Measurements from ENCODE around the gene DDX47. TPM values are rescaled to one million over a fixed set of nuclear protein-coding genes. Genes with fewer than 3 reads are reported as not detected.

DDX47 gene
- total and polyA plus RNA-seq, 2 of the 13 experiments (the other 11 are each of a cell fraction or from before 2014, with no cell fraction given), result 48.5 to 78.7 TPM

DNA sequence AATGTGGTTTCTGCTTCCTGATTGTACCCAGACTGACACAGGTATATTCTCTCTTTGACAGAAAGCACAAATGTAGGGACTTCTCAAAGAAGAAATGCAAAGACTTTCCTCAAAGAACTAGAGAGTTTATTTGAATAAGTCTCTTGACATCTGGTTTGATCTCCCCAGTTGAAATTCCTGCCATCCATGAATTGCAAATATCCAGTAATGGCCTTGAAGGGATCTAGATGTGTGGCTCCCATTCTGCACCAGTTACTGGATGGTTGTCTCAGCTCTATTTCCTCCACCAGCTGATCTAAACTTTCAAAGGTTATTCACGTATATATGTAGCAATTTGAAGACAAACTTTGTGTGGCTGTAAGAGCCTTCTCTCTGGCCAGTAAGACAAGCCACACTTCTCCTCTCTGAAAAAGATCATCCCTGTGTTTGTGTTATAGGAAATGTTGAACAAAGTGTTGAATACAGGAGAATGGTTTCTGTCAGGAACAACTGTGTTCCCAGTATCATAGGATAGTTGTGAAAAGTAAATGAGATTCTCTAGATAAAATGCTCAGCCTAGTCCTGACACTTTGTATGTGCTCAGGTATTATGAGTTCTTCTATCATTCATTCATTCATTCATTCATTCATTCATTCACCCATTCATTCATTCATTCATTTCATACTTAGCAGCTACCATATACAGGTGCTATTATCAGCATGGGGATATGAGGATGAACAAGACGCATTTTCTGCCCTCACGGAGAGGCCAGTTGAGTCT lies 55.5 kb downstream of the DDX47 start:
- H3K4me3 ChIP-seq (replicated peaks in 1 of 3; ENCODE audit: insufficient read depth in 1 of 3, low read depth in 2 of 3, low read length in 3 of 3), result no peak overlapping the region
- 81% methylated on average over 3 of the region's 3 CpGs for WGBS (ENCODE audit: low lambda C conversion rate)
- no peaks in the 10 kb centered on the region for H3K36me3 ChIP-seq (replicated peaks in 1 of 2; ENCODE audit: control insufficient read depth in 1 of 2, insufficient read depth in 2 of 2, low read length in 2 of 2)
- no peak for DNase-seq (ENCODE audit: low spot score)
- intact Hi-C loops (cut with micrococcal nuclease; ENCODE audit: unreplicated experiment) (no loop called here), in situ Hi-C loops (cut with HindIII; ENCODE audit: extremely low pct_ligation_motif_present, low pct_unique_long_range_greater_than_20kb) (no loop called here)
- no peaks in the 10 kb centered on the region for H4K20me1 ChIP-seq (ENCODE audit: insufficient read depth, low read length)
- TF ChIP-seq CENPX (CRISPR knock-in tag; IDR thresholded peaks at IDR 0.05), result no peak
- 0 out of 2 replicates have a peak, but pooled peaks have one; percentile 75 for TF ChIP-seq ZNF24 (IDR thresholded peaks at IDR 0.05)
- peaks cover 17% of the 10 kb centered on the region for H3K4me1 ChIP-seq (ENCODE audit: insufficient read depth, low read length)
- H3K9ac ChIP-seq (ENCODE audit: insufficient read depth, low read depth, low read length), result no peak overlapping the region
- no peaks in the 10 kb centered on the region for H3K9me3 ChIP-seq (ENCODE audit: low read length)
- H3K79me2 ChIP-seq (ENCODE audit: insufficient read depth, low read length), result no peaks in the 10 kb centered on the region
- H3K27me3 ChIP-seq (ENCODE audit: control insufficient read depth in 1 of 2, insufficient read depth in 2 of 2, low read length in 2 of 2), result no peaks in the 10 kb centered on the region; a peak in 1 of 5 replicates
- H3K4me2 ChIP-seq (ENCODE audit: low read depth, low read length), result no peak overlapping the region
- ChIA-PET POLR2A (no interaction called here), CTCF (ENCODE audit: low intra/inter-chr PET ratio, low total read pairs) (no interaction called here)
- no peak overlapping the region for H2AFZ ChIP-seq (ENCODE audit: low read length)
- H3K27ac ChIP-seq (ENCODE audit: extremely low read length, insufficient read depth, low read length), result no peak overlapping the region
- BruUV-seq (replicated peaks), result no TSS peak
- no peak for ATAC-seq
- FAIRE-seq, result no peak

GRCh38 chr12:12870465-12870864 lies 57.3 kb downstream of the DDX47 start:
- ATAC-seq (no peak), DNase-seq (ENCODE audit: low spot score) (peak; percentile 29), FAIRE-seq (no peak)
- Histone ChIP-seq H3K4me3 (replicated peaks in 1 of 3; ENCODE audit: insufficient read depth in 1 of 3, low read depth in 2 of 3, low read length in 3 of 3) (no peak overlapping the region), H3K27me3 (ENCODE audit: control insufficient read depth in 1 of 2, insufficient read depth in 2 of 2, low read length in 2 of 2) (no peaks in the 10 kb centered on the region; a peak in 1 of 5 replicates), H3K36me3 (replicated peaks in 1 of 2; ENCODE audit: control insufficient read depth in 1 of 2, insufficient read depth in 2 of 2, low read length in 2 of 2) (no peaks in the 10 kb centered on the region), H4K20me1 (ENCODE audit: insufficient read depth, low read length) (no peaks in the 10 kb centered on the region), H3K4me1 (ENCODE audit: insufficient read depth, low read length) (peaks cover 17% of the 10 kb centered on the region), H3K27ac (ENCODE audit: extremely low read length, insufficient read depth, low read length) (no peak overlapping the region), H3K79me2 (ENCODE audit: insufficient read depth, low read length) (no peaks in the 10 kb centered on the region), H3K4me2 (ENCODE audit: low read depth, low read length) (no peak overlapping the region), H3K9me3 (ENCODE audit: low read length) (no peaks in the 10 kb centered on the region), H3K9ac (ENCODE audit: insufficient read depth, low read depth, low read length) (no peak overlapping the region), H2AFZ (ENCODE audit: low read length) (no peak overlapping the region)
- WGBS (ENCODE audit: low lambda C conversion rate), result 45% methylated on average over 7 of the region's 7 CpGs
- POLR2A ChIA-PET, result interaction anchor here (0.6 kb wide), 1 partner anchor 551 kb away, joined by 5 read pairs; no protein-coding TSS in a partner anchor
- BruUV-seq (replicated peaks), result no TSS peak
- intact Hi-C loops (cut with micrococcal nuclease; ENCODE audit: unreplicated experiment), result no loop called here
- in situ Hi-C loops (cut with HindIII; ENCODE audit: extremely low pct_ligation_motif_present, low pct_unique_long_range_greater_than_20kb), result loop anchor here (5.0 kb wide), 1 partner anchor 33 kb away; no protein-coding TSS in a partner anchor
- CTCF ChIA-PET (ENCODE audit: low intra/inter-chr PET ratio, low total read pairs), result no interaction called here
- no peak for TF ChIP-seq IKZF1 (IDR thresholded peaks at IDR 0.05)
- no peak for TF ChIP-seq ZNF292 (CRISPR knock-in tag; IDR thresholded peaks at IDR 0.05; ENCODE audit: borderline replicate concordance, low read depth)
- TF ChIP-seq ZNF563 (CRISPR knock-in tag; IDR thresholded peaks at IDR 0.05), result no peak
- no peak for TF ChIP-seq SP5 (CRISPR knock-in tag; IDR thresholded peaks at IDR 0.05; ENCODE audit: borderline replicate concordance, low read depth)
- TF ChIP-seq ZNF816 (CRISPR knock-in tag; IDR thresholded peaks at IDR 0.05; ENCODE audit: borderline replicate concordance), result no peak
- TF ChIP-seq KAT8 (CRISPR knock-in tag; IDR thresholded peaks at IDR 0.05), result no peak
- TF ChIP-seq XBP1 (CRISPR knock-in tag; IDR thresholded peaks at IDR 0.05), result no peak
- TF ChIP-seq, protein P1, sequence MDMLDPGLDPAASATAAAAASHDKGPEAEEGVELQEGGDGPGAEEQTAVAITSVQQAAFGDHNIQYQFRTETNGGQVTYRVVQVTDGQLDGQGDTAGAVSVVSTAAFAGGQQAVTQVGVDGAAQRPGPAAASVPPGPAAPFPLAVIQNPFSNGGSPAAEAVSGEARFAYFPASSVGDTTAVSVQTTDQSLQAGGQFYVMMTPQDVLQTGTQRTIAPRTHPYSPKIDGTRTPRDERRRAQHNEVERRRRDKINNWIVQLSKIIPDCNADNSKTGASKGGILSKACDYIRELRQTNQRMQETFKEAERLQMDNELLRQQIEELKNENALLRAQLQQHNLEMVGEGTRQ (IDR thresholded peaks at IDR 0.05; ENCODE audit: low read depth, low read length), result no peak
- TF ChIP-seq, protein P1 (CRISPR knock-in tag; IDR thresholded peaks at IDR 0.05; ENCODE audit: borderline replicate concordance), result no peak
- TF ChIP-seq ZNF761 (CRISPR knock-in tag; conservative IDR thresholded peaks at IDR 0.05), result no peak
- TF ChIP-seq, protein P2, sequence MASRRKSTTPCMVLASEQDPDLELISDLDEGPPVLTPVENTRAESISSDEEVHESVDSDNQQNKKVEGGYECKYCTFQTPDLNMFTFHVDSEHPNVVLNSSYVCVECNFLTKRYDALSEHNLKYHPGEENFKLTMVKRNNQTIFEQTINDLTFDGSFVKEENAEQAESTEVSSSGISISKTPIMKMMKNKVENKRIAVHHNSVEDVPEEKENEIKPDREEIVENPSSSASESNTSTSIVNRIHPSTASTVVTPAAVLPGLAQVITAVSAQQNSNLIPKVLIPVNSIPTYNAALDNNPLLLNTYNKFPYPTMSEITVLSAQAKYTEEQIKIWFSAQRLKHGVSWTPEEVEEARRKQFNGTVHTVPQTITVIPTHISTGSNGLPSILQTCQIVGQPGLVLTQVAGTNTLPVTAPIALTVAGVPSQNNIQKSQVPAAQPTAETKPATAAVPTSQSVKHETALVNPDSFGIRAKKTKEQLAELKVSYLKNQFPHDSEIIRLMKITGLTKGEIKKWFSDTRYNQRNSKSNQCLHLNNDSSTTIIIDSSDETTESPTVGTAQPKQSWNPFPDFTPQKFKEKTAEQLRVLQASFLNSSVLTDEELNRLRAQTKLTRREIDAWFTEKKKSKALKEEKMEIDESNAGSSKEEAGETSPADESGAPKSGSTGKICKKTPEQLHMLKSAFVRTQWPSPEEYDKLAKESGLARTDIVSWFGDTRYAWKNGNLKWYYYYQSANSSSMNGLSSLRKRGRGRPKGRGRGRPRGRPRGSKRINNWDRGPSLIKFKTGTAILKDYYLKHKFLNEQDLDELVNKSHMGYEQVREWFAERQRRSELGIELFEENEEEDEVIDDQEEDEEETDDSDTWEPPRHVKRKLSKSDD (CRISPR knock-in tag; IDR thresholded peaks at IDR 0.05; ENCODE audit: low read depth), result no peak
- TF ChIP-seq ZFX (CRISPR knock-in tag; IDR thresholded peaks at IDR 0.05; ENCODE audit: low read depth), result no peak

Measured in HepG2 (cell line).